ENCODE data around the gene PPM1H.
A peak's percentile ranks its signal among the peaks of the same experiment; 100 is the strongest.

The PPM1H gene

GRCh38 chr12:62631471-62632410, 303.2 kb downstream of the PPM1H start:
- DNase-seq, result no peak

DNA sequence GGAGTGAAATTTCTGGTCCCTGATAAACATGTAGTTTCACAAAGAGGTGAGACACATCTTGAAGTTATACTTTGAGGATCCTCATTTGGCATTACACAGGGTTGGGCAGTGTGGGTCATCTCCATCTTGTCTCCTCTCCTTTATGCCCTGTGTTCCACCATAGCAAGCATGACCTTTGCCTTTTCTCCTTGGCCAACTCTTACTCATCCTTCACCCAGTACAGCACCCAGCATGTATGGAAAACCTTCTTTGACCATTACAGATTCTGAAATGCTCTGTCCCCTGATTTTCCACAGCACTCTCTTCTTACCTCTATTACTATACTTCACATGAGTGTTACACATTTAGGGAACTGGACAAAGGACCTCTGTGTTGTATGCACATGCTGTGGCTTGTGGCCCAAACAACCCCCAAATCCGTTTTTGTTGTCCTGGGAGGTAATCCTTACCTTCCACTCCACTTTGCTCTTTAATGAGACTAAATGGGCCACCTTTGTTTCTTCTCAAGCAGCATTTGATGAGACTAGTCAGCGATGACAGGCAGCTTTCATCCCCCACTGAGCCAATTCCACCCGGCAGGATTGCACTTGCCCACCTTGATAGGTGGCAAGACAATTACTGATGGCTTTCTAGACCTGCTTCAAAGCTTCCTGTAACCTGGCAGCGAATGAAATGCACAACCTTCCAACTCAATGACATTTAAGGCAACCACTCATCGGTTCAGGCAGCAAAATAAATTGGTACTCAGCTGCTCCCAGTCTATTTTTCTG, 304.8 kb downstream of the PPM1H start:
- no peak for DNase-seq

- DNase-seq, result no peak
These were observed 305.5 kb downstream of the PPM1H start for GRCh38 chr12:62629413-62629812.

GRCh38 chr12:62627181-62627580, 307.8 kb downstream of the PPM1H start:
- DNase-seq, result no peak

- DNase-seq, result no peak
These were observed 309.7 kb downstream of the PPM1H start for GRCh38 chr12:62625228-62625627.

DNA sequence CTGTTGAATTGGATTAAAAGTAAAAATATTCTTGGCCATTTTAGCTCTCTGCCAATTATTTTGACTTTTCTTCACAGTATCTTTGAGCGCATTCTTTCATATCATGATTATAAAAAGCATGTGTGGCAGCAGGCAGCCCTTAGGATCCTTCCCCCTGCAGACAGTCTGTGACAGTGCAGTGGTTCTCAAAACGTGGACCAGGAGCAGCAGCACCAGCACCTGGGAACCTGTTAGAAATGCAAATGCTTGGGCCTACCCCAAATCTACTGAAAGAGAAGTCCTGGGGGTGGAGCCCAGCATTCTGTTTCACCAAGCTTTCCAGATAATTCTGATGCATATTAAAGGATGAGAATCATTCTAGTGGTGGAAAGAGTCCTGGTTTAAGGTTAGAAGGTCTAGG, 312.8 kb downstream of the PPM1H start:
- DNase-seq, result no peak

- no peak for DNase-seq
These were observed 313.8 kb downstream of the PPM1H start for GRCh38 chr12:62621101-62621638.

DNA sequence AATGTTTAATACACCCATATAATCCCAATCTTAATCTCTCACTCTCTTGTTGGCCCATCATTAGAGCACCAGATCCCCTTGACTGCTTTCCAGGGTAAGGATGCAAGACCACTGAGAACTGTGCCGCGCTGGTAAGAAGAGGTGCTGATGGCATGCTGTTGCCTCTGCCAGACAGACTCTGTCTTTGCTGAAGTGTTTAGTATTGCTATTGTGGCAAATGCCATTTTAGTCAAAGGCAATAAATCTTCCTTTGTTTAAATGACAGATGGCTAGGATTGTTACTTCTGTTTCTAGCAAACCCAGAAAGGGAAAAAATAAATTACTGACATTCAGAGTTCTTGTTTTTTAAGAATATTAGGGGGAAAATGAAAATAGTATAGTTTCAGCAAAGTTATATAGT, 316.0 kb downstream of the PPM1H start:
- DNase-seq, result no peak

- no peak for DNase-seq
These were observed 316.6 kb downstream of the PPM1H start for GRCh38 chr12:62618319-62618718.

DNA sequence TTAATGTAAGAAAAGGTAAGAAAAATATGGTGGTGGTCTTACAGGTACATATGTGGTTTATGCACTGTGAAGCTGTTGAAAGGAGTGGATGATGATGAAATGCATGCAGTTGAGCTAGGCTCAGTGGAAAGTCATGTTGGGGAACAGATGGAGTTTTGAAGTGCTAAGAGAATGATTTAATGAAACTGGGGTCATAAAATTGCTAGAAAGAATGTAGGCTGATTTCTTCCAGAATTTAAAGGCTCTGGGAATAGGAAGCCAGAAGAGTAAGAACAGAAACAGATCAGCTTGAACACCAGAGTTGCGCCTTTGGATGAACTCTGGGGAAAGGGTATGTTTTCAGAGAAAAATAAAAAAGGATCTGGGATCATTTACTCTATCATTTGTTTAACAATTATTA, 321.9 kb downstream of the PPM1H start:
- no peak for DNase-seq

- DNase-seq, result no peak
These were observed 328.3 kb downstream of the PPM1H start for GRCh38 chr12:62606654-62607053.

DNA sequence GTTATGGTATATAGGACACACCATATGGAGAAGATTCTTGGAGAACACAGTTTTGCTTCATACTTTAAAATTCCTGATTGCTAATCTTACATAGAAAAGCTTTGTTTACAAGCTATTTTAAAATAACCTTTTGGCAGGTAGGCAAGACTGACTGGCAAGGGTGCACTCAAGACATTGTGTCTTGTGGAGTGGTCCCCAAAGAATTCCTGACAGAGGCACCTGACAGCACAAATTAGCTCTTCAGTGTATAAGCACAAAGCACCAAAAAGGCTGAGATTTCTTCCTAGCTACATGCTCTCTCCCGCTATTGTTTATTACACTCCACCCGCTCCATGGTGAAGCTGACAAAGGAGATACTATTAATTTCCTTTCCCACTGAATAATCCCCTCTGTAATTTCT, 329.0 kb downstream of the PPM1H start:
- DNase-seq, result no peak

DNA sequence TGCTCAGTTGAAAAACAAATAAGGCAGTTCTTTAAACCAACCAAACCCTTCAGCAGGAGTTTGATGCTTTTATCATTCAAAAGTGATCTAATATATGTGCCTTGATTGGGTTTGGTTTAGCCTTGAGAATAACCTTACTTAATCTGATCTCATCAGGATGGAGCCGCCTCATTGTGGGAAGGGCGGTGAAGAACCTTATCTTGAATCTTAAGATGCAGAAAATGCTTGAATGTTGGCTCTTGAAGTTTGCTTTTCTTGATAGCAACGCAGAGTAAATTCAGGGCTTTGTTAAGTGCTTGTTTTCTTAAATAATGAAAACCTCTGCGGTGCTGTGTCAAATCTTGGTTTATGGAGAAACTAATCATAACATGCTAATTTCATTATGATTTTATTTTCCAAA, 330.1 kb downstream of the PPM1H start:
- DNase-seq, result no peak

- DNase-seq, result no peak
These were observed 330.6 kb downstream of the PPM1H start for GRCh38 chr12:62604373-62604772.

DNA sequence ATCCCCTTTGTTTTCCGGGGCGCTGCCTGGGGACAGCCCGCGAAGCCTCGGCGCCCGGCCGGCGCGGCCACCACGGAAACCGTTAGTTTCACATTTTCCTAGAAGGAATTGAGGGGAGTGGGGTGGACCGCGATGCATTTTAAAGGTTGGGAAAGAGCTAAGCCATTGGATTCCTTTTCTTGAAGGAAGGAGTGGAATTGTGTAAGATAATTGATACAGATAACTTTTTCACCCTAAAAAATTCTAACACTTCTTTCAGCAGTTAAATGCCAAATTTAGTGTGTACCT, 331.2 kb downstream of the PPM1H start:
- DNase-seq, result no peak

DNA sequence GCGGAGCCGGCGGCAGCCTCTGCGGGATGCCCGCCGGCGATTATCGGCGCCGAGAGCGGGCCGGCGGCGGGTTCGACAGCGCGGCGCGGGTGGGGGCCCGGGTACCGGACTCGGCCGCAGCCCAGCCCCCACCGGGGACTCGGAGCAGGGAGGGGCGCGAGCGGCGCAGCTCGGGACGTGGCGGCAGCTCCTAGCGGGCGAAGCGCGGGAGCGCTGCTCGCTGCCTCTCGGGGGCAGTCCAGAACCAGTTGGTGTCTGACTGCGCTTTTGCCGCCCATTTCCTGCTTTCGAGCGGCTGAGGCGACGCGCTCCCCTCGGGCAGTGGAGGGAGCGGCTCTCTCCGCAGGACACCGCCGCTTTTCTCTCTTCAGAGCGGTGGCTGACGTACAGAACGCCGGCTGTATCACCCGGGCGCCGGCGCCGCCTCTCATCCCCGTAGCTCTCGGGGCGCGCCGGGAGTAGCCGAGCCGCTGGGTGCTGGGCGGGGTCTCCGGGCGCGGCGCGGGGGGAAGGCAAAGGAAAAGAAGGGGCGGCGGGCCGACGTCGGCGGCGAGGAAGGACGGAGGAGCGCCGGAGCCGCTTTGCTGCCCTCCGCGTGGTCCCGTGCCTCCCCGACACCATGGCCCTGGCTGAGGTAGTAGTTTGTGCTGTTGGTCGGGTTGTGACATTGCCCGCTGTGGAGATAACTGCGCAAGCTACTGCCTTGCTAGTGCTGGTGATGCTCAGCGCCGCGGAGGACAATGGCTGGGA, 331.7 kb downstream of the PPM1H start:
- DNase-seq, result peak; percentile 71

DNA sequence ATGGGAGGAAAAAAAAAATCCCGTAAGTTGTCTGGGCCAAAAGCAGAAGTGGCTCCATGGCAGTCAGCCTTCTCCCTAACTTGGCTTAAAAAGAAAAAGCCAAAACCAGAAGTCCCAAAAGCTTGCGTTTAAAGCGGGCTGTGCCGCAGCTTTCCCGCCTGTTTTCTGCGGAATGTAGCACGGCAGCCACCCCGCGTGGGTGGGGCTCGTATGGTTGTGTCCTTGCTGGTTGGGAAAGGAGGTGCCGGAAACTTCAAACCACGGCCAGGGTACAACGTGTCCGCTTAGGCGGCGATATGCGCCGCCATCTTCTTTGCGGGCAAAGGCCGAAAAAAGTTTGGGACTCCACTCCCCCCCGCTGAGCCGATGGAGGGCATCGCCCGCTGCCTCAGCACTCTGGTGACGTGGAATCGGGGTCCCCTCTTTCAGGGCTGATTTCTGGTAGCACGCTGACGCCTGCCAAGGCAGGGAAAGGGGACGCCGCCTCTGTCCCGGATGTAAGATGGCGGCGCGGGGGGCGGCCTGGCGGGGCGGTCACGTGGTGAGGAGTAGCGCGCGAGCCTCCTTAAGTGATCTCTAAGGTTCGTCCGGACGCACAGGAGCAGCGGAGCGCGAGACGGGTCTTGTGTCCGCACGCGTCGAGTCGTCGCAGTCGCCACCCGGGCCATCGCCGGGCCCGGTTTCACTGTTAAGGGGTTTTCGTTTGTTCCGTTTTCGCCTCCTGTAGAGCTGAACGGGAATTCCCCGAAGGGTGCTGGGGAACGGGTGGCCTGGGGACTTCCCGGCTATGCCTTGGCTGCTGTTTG, 332.5 kb downstream of the PPM1H start:
- DNase-seq, result peak; percentile 79

DNA sequence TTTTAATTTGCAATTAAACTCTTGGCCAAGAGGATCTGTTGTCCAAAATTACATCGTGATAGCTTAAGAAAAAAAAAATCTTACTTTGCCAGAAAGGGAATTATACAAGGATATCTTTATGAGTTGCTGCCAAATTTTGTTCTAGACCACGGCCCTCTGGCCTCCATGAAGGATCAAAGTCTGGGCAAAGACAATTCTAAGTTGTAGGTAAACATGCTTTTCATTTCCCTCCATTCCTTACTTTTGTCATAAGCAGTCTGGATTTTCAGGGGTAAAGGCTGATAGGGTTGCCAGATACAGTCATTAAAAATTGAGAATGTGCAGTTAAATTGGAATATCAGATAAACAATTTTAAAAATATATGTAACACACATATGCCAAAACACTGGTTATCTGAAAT, 333.2 kb downstream of the PPM1H start:
- no peak for DNase-seq

DNA sequence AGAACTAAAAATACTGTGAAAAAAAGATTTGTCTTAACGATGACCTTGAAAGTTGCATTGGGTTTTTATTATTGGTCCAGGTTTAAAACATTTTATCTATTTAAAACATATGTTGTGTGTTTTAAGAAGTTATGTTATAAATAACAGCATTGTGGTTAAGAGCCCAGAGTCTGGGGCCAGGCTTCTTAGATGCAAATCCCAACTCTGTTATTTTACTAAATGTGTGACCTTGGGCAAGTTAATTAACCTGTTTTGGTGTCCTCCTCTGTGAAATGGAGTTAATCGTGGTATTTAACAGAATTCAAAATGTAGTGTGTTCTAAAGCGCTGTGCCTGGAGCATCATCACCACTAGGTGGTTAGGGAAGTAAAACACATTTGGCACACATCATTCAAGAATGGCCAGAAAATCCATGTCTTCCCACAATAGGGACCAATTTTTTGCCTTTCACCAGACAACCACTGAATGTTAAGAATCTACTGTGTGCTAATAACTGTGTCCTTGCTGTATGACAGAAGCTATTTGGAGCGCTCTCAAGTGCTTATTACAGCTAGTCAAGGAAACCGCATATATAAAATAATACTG, 335.0 kb downstream of the PPM1H start:
- no peak for DNase-seq

DNA sequence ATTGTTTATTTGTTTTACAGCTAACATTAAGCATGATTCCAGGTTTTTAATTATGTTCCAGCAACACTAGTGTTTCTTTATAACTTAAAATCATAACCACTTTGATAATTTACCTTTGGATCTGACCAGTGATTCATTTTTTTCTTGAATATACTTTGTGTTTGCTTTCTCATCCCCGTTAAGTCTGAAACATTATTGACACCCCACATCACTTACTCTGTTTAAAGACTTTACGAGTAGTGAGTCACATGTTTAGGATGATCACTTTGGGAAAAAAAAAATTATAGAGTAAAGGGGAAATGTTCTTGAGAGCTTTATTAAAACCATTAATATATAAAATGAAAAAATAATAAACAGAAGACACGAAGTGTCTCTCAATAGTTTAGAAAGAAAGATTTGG, 336.1 kb downstream of the PPM1H start:
- no peak for DNase-seq

DNA sequence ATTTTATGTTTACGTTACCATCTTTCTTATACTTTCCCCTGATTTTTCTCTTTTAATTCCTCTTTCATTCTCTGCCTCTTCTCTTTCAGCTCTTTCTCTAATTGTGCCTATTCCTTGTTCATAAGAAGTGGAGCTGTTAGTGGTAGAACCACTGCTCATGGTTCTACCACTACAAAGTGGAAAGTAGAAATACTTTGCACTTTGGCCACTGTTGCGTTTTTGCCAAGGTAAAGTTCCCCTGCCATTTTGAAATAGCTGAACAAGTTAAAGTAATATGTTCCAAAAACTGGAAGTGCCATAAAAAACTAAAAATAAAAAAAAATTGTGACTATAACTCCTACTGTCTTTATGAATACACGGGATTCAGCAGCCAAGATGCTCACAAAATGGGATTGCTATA, 337.7 kb downstream of the PPM1H start:
- DNase-seq, result no peak
